Measurements from ENCODE around the gene NRDE2.

Gene NRDE2

GRCh38 chr14:90297876-90298629, 33.7 kb downstream of the NRDE2 start:
- DNase-seq, result no peak

- DNase-seq, result no peak
Measured at GRCh38 chr14:90296641-90297040, 35.1 kb downstream of the NRDE2 start.

DNA sequence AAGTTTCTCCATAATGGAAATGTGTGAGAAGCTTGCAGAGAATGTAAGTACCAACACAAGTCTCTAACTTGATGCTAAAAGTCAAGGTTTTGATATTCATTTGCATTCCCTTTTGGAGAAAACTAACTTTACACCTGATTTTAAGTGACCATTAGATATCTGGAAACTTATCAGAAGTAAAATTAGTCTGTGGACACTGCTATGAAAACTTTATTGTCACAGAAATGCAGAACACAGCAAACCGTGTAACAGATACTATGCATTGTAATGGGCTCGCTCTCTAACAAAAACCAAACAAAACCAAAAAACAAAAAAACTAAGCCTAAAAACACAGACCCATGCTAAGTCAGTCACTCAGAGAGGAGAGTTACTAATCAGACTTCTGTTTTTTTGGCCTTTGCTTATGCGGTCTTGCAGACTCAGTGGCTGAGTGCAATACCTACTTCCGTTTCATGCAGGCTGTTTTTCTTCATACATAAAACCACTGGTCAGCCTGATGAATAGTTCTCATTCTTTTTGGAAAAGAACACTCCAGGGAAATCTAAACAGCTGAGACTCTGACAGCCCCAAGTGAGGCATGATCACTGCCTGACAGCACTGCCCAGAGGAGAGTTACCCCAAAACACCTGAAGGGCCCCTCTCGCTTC, 35.7 kb downstream of the NRDE2 start:
- no peak for DNase-seq

DNA sequence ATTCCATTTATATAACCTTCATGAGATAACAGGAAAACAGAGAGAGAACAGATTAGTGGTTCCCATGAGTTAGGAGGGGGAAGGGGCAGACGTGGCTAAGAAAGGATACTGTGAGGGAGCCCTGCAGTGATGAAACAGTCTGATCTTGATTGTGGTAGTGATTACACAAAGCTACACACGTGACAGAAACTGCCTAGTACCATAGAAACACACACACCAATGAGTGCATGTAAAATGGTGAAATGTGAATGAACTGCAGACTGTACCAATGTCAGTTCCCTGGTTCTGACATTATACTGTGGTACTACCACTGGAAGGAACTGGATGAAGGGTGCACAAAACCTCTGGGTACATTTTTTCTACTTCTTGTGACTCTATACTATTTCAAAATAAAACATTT, 36.9 kb downstream of the NRDE2 start:
- no peak for DNase-seq

GRCh38 chr14:90293766-90294730, 37.7 kb downstream of the NRDE2 start:
- DNase-seq, result no peak

- DNase-seq, result no peak
Measured at GRCh38 chr14:90291699-90292098, 40.0 kb downstream of the NRDE2 start.

DNA sequence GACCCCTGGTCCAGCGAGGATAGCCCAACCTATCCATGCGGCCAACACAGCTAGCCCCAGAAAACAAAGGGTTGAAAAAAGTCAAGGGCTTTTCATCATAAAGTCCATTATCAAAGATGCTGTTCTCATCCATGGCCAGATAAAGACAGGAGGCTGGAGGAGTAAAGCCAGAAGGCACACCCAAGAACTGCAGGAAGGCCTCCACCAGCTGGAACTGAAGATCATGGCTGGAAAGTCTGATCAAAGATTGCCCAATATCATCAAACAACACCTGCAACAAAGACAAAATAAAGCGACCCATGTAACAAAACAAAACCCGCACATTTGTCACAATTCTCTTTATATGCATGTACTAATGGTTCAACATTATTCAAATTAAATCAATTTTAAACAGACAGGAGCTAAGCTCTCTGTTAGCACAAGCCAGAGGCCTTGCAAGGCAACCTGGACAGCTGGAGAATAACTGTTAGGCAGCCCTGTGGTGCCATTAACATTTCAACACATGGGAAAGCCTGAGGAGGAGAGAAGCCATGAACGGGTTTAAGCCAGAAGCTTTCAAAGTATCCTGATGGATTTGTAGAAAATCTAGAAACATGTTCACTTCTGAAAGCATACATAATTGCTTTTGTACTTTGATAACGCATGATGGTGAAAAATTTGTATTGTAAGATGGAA, 41.3 kb downstream of the NRDE2 start:
- no peak for DNase-seq

DNA sequence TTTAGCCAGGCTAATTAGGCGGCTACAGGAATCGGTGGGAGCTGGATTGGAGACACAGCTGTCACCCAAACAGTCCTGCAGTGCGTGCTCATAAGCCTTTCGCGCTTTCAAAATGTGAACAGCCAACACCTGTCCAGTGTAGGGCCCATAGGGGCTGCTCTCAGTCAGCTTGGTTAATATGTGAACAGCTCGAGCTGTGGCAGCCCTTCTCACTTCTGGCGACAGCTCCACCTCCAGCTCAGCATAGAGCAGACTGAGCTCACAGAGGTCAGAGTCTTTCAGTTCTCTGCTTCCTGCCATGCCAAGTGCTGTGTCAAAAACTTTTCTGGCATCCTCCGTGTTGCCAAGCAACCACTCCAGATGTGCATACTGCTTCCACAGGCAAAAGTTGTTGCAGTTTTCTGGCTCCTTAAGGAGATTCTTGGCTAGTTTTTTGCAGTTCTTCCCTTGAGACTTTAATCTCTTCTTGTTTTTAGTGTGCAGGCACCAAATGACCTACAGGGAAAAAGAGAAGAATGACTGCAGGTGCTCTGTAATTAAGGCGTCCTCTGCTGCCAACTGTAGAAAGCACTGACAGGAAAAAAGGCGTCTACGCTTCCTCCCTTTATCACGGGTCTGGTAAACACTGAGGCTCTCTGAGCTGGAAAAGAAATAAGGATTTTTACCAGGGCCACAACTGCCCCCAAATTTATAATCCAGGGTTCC, 42.9 kb downstream of the NRDE2 start:
- DNase-seq, result no peak

GRCh38 chr14:90287791-90288190, 44.0 kb downstream of the NRDE2 start:
- no peak for DNase-seq

- DNase-seq, result no peak
Measured at GRCh38 chr14:90281756-90282155, 50.0 kb downstream of the NRDE2 start.

DNA sequence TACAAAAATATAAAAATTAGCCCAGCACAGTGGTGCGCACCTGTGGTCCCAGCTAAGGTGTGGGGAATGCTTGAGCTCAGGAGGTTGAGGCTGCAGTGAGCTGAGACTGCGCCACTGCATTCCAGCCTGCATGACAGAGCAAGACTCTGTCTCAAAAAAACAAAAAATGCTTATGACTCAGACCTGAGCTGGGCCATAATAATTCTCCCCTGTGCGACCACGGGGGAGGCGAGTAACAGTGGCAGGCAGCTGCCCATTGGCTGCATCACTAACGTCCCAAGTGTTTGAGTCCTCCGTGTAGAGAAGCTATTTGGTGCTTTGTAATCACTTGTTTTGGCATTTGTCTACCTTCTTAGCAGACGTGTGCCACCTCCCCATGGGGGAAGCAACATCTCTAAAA, 50.5 kb downstream of the NRDE2 start:
- DNase-seq, result no peak

GRCh38 chr14:90280096-90280495, 51.6 kb downstream of the NRDE2 start:
- DNase-seq, result no peak

DNA sequence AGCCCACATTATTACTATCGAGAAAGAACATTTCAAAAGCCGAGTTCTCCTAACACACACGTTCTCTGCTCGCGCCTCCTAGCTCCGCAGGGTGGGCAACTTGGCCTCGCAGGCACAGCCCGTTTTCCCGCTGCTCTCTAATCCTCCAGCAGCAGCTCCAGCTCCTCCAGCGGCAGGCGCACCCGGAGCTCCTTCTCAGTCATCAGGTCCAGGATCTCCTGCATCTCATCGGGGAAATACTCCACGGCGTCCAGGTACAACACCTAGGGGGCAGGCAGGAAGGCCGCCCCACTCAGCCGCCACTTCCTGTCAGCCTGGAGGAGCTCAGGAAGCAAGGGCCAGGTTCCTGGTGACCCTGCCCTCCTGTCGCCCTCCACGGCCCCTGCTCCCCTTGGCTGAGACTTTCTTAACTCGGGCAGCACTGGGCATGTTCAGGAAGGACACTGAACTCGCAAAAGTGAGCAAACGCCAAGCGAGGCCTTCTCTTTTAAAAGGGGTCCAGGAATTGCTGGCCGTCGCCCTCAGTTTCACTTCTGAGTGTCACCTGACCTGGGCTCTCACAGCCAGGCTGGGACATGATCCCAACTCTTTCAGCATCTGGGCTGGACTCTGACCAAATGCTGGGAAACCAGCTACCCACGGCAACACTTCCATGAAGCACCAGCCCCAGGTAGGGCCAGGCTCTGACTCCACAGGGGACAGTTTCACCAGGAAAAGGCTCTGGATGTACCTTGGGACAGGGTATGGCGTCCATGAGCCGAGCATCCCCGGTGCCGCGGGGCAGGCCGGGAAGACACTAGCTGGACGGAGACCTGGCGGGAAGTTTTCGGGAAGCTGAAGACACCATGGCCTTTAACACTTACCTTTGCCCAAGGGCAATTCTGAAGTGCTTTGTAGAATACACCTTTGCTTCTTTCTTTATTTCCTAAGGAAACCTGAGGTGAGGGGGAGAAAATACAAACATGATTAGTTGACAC, 53.3 kb downstream of the NRDE2 start:
- DNase-seq, result no peak

GRCh38 chr14:90277581-90278198, 54.1 kb downstream of the NRDE2 start:
- no peak for DNase-seq

DNA sequence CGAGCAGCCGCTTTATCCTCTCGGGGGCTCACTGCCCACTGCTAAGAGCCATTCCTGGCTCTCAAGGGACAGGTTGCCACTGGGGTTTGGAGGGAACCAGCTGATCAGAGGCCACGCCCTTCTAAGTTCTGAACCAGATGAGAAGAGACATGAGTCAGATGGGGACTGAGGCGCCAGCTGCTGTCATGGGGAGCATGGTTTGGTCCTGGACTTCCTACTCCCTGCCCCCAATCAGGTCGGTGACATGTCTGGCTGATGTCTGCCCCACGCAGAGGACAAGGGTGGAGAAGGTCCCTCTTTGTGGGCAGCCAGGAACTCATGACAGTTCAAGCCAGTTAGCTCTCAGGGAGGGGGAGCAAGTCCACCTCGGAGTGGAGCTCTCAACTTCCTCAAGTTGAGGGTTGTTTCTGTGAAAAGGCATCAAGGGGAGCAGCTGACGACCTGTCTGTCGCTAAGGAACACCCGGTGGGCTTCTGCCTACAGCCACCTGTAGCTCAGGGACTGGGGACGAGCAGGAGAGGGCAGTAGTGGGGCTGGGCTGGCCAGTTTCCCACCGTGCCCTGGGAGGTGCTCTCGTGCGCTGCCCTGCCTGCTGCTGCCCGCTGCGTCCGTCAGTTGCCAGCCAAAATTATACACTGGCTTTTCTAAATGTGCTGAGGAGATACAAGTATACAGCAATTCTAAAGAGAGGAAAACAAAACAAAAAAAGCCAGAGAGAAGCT, 54.9 kb downstream of the NRDE2 start:
- no peak for DNase-seq

DNA sequence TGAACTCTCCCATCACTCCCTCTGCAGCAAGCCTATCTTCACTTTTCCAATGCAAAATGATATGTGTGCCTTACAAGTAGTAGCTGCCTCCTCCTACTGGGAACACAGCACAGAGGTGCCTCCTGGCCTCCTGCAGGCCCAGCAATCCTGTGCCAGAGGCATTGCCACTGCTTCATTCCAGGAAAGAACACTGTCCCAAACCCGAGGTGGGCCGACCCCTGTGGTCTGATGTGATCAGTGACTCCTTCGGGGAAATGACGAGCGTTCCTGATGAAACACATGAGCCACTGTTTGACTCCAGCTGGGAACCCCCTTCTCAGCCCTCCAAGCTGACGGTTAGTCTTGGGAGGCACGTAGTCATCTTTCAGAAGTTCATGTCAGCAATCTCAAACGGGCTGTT, 55.9 kb downstream of the NRDE2 start:
- DNase-seq, result no peak

GRCh38 chr14:90275458-90275814, 56.3 kb downstream of the NRDE2 start:
- no peak for DNase-seq

DNA sequence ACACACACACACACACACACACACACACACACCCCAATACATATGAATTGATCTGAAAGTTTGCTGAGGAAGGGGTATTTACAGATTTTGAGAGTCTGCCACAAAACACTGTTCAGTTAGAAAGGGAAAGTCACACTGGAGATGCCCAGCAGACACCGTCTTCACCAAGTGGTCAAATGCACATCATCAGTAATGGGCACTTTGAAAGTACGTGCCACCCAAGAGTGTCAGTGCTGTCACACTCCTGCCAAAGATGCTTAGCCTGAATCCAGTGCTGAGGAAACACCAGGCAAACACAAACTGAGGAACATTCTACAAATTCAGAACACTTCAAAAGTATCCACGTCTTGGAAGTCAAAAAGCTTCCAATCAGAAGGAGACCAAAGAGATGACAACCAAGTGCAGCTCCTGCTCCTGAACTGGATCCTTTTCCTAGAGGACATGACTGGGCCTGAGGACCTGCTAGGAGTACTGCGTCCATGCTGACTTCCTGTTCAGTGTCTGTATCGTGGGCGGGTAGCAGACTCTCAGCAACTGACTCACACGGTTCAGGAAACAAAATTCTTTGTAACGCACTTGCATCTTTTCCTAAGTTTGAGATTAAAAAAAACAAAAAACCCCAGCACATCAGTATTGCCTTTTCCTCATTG, 56.8 kb downstream of the NRDE2 start:
- DNase-seq, result no peak

DNA sequence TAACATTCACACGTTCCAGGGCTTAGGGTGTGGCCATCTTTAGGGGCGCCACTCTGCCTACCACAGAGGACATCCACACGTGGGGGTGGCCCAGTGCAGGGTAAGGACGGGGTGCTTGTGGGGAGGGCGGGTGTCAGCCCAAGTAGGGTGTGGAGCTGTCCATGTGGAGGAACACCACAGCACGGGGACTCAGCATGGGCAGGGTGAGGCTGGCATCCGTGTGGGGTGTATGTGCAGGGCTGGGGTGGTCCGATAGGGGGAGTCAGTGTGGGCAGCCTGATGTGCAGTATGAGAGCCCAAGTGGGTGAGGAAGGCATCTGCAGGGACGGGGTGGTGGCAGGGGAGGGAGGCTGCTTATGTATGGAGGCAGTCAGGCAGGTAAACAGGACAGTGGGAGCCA, 57.7 kb downstream of the NRDE2 start:
- DNase-seq, result no peak

All from hippocampal formation (tissue), 2 donors.